GM12873 (cell line): ENCODE data around the gene WDTC1.
A peak's percentile ranks its signal among the peaks of the same experiment; 100 is the strongest.

Experiments used
- CTCF ChIP-seq: IDR thresholded peaks from 2 replicates; pipeline ENCODE4 v1.5.1; 2012; ENCODE audit warnings: low read depth, mild to moderate bottlenecking, moderate library complexity, low read length, control low read depth; ENCODE audit not compliant: insufficient read depth; ENCODE audit errors: missing control alignments

The WDTC1 gene

GRCh38 chr1:27322569-27323240 lies 88.3 kb downstream of the WDTC1 start:
- no peak for TF ChIP-seq CTCF

DNA sequence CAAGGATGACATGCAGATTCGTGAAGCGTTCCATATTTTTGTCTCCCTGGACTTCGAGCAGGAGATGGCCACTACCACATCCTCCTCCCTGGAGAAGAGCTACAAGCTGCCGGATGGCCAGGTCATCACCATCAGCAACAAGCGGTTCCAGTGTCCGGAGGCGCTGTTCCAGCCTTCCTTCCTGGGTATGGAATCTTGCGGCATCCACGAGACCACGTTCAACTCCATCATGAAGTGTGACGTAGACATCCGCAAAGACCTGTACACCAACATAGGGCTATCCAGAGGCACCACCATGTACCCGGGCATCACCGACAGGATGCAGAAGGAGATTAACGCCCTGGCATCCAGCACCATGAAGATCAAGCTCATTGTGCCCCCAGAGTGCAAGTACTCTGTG lies 90.9 kb downstream of the WDTC1 start:
- TF ChIP-seq CTCF: no peak

- no peak for TF ChIP-seq CTCF
Measured at GRCh38 chr1:27327964-27328363, 93.5 kb downstream of the WDTC1 start.

GRCh38 chr1:27330786-27331185 lies 96.4 kb downstream of the WDTC1 start:
- no peak for TF ChIP-seq CTCF

- no peak for TF ChIP-seq CTCF
Measured at GRCh38 chr1:27331426-27331825, 97.0 kb downstream of the WDTC1 start.

DNA sequence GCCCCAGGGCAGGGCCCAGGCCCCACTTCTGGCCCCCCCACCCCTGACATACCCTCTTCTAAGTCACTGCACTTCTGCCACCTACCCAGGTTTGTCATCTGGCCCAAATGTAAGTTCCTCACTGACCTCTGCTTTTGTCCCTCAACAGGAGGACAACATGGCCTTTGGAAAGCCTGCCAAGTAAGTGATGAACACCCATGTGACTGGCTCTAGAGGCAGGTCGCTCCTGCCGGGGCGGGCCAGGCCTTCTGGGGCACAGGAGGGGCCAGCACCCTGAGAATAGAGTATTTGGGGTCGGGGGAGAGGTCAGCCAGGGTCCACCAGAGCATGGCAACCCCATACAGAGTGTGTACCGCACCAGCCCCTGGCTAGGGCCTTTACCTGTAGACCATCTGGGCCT lies 97.5 kb downstream of the WDTC1 start:
- TF ChIP-seq CTCF: no peak

DNA sequence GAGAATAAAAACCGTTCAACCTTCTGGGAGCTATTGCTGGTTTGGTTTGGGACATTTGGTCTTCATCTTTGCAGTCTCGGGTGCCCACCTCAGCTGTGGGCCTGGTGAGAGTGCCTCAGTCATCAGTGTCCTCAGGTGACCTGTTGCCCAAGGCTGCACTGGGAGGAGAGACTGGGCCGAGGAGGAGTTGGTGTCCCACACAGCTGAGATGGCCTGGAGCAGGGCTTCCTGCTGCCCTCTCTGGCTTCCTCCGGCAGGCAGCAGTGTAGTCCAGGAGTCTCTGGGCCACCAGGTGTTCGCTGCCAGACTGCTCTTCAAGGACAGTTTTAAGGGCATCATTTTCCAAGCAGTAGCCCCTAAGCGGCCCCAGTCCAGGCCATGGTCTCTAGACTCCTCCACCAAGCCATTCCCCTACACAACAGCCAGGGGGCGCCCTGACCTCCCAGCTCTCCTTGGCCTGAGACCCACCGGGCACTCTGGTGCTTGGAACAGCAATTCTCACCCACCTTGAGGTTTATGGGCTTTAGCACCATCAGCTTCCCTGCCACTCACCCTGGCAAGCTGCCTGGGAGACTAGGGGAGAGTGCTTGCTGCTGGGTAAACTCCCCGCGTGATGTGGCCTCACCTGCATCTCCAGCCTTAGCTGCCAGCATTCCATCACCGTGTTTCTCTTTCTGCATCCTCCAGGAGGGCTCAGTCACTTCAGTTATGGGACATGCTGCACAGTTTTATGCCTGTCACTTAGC lies 98.3 kb downstream of the WDTC1 start:
- TF ChIP-seq CTCF: peak; percentile 91
